Fibroblast of lung (primary cell): ENCODE results near the gene TSPAN5.

ENCODE experiments used
- EZH2 ChIP-seq: IDR thresholded peaks from 2 replicates; pipeline ENCODE4 v1.5.1; 2012; ENCODE audit warnings: low read length, control low read depth, mild to moderate bottlenecking; ENCODE audit errors: missing control alignments
- TF ChIP-seq, protein P1 (sequence below), 2 donors: IDR thresholded peaks in 1 of 2; conservative IDR thresholded peaks in 1 of 2; 1 replicate in 1 of 2; 2 replicates in 1 of 2; pipeline ENCODE4 v1.5.1; 2011 to 2012; ENCODE audit warnings: low read length in 2 of 2, control low read depth in 1 of 2, inconsistent platforms in 1 of 2, low read depth in 1 of 2, mild to moderate bottlenecking in 1 of 2

DNA sequence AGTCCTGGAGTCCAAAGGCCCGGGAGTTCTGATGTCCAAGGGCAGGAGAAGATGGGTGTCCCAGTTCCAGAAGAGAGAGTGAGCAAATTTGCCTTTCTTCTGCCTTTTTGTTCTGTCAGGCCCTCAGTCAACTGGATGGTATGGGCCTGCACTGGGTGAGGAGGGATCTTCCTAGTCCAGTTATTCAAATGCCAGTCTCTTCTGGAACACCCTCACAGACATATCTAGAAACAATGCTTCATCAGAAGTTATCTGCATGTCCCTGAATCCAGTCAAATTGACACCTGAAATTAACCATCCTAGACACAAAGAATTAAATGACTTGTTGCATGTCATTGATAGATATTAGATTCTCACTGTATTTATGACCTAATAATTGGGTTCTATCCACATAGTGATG lies 48.5 kb upstream of the TSPAN5 start:
- TF ChIP-seq, protein P1, sequence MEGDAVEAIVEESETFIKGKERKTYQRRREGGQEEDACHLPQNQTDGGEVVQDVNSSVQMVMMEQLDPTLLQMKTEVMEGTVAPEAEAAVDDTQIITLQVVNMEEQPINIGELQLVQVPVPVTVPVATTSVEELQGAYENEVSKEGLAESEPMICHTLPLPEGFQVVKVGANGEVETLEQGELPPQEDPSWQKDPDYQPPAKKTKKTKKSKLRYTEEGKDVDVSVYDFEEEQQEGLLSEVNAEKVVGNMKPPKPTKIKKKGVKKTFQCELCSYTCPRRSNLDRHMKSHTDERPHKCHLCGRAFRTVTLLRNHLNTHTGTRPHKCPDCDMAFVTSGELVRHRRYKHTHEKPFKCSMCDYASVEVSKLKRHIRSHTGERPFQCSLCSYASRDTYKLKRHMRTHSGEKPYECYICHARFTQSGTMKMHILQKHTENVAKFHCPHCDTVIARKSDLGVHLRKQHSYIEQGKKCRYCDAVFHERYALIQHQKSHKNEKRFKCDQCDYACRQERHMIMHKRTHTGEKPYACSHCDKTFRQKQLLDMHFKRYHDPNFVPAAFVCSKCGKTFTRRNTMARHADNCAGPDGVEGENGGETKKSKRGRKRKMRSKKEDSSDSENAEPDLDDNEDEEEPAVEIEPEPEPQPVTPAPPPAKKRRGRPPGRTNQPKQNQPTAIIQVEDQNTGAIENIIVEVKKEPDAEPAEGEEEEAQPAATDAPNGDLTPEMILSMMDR (conservative IDR thresholded peaks at IDR 0.05 in 1 of 2, IDR thresholded peaks at IDR 0.05 in 1 of 2; ENCODE audit: low read depth in 1 of 2, low read length in 2 of 2), result no peak
- no peak for TF ChIP-seq EZH2
